ENCODE results near the gene TLE4.

DNA sequence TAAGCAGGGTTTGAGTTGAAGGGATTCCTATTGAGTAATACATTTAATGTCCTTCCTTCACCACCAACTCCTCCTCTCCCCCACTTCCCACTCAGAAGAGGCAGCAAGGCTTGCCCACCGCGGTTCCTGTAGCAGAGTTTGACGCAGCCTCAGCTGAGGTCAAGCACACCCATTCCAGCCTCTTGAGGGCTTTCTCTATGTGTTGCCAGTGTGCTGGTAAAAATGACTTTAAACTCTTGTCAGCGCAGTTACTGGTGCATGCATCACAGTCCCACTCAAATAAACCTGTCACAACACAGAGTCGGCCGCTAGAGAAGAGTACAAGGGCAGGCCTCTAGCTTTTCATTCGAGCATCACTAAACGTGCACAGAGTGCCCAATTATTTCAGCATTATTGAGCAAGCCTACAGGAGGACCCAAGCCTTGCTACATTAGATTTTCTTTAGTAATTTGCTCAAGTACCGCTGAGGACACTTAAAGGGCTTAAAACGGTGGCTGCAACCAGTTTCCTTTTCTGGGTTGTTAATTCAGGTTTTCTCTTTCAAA is 79.6 kb downstream of the TLE4 start:
- no peak for TF ChIP-seq POLR2A (IDR thresholded peaks at IDR 0.05)
- TF ChIP-seq, protein P1, sequence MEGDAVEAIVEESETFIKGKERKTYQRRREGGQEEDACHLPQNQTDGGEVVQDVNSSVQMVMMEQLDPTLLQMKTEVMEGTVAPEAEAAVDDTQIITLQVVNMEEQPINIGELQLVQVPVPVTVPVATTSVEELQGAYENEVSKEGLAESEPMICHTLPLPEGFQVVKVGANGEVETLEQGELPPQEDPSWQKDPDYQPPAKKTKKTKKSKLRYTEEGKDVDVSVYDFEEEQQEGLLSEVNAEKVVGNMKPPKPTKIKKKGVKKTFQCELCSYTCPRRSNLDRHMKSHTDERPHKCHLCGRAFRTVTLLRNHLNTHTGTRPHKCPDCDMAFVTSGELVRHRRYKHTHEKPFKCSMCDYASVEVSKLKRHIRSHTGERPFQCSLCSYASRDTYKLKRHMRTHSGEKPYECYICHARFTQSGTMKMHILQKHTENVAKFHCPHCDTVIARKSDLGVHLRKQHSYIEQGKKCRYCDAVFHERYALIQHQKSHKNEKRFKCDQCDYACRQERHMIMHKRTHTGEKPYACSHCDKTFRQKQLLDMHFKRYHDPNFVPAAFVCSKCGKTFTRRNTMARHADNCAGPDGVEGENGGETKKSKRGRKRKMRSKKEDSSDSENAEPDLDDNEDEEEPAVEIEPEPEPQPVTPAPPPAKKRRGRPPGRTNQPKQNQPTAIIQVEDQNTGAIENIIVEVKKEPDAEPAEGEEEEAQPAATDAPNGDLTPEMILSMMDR (IDR thresholded peaks at IDR 0.05) = no peak
- TF ChIP-seq EP300 (IDR thresholded peaks at IDR 0.05) = no peak
- no peak for TF ChIP-seq POLR2AphosphoS5 (IDR thresholded peaks at IDR 0.05)
